Measurements from ENCODE around the gene CYP2A6.
"Not testable (repeated sequence)": the region's sequence is repeated elsewhere in the genome, so short reads cannot be mapped to it uniquely, and the experiment has no call there.

CYP2A6 gene, protein sequence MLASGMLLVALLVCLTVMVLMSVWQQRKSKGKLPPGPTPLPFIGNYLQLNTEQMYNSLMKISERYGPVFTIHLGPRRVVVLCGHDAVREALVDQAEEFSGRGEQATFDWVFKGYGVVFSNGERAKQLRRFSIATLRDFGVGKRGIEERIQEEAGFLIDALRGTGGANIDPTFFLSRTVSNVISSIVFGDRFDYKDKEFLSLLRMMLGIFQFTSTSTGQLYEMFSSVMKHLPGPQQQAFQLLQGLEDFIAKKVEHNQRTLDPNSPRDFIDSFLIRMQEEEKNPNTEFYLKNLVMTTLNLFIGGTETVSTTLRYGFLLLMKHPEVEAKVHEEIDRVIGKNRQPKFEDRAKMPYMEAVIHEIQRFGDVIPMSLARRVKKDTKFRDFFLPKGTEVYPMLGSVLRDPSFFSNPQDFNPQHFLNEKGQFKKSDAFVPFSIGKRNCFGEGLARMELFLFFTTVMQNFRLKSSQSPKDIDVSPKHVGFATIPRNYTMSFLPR

DNA sequence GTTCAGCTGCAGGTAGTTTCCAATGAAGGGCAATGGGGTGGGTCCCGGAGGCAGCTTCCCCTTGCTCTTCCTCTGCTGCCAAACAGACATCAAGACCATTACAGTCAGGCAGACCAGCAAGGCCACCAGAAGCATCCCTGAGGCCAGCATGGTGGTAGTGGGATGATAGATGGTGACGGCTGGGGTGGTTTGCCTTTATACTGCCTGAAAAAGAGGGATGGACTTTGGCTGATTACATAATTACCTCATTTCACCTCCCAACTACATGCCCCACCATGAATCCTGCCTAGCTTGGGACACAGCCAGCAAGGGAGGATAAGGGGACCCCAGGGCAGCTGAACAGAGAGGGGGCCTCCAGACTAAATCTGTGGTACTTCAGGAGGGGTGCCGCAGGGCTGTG lies at the start of gene CYP2A6:
CYP2A6 (minus strand) TSS at position 171 of the 400 bp plus-strand sequence; CDS start at position 150, 21 bp downstream.
- FAIRE-seq = not testable (repeated sequence)

DNA sequence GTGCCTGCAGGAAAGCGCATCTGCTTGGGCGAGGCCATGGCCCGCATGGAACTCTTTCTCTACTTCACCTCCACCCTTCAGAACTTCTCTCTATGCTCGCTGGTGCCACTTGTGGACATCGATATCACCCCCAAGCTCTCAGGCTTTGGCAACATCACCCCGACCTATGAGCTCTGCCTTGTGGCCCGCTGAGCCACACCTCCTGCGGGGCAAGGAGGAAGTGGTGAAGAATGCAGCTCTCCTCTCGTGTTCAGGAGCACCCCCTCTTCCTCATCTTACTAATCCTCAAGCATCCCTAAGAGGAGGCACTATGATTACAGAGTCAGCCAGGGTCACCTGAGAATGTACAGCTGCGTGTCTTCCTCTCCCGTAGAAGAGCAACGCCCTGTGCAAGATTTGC lies 49.7 kb upstream of the CYP2A6 start:
- not testable (repeated sequence) for FAIRE-seq

DNA sequence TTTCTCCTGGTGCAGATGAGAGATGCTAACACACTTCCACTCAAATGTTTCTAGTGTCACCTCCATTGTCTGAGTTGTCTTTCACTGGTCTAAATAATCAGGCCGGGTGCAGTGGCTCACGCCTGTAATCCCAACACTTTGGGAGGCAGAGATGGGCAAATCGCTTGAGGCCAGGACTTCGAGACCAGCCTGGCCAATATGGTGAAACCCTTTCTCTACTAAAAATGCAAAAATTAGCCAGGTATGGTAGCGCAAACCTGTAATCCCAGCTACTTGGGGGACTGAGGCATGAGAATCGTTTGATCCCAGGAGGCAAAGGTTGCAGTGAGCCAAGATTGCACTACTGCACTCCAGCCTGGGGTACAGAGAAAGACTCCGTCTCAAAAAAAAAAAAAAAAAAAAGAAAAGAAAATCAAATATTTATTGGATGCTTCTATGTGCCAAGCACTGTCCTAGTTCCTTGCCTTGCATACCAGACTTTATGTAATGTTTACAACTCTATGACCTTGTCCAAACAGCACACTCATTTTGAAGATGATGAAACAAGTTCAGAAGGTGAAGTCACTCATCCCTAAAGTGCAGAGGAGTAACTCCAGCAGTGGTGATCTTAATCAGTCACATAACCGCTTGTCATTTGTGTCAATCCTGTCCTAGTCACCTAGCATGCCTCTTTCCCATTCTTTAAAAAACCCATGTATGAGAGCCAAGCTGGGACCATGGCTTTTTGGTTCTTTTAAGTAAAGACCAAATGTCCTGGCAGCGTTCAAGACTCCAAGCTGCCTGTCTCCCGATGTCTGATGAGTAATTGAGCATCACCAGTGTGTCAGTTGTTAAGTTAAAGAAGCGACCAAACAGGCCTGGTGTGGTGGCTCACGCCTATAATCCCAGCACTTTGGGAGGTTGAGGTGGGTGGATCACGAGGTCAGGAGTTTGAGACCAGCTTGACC lies 46.9 kb upstream of the CYP2A6 start:
- not testable (repeated sequence) for FAIRE-seq

DNA sequence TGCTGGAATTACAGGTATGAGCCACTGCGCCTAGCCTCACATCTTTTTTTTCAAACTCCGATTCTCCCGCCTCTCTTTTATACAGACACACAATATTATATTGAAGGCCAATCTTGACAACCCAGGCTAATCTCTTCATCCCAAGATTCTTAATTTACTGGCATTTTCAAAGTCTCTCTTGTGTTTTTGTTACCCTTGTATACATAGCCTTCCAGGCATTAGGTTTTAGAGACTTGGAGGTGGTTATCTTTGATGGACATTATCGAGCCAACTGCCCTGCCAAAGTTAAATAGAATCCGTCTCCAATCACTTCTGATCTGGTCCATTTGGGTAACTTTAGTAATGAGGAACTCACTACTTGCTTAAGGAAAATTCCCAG lies 46.2 kb upstream of the CYP2A6 start:
- no peak for FAIRE-seq

DNA sequence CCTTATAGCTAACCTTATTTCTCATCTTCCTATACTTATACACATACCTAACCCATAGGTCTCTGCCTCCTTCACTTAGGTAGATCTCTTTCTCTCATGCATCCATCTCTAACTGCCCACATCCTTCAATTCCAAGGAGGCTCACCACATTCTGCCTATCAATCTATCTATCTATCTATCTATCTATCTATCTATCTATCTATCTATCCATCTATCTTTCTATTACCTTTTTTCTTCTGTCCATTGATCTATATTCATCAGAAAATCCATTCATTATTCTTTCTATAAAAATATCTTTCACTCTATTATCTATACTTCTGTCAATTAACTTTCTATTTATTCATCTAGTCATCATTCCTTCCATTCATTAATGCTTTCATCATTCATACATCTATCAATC lies 42.9 kb upstream of the CYP2A6 start:
- FAIRE-seq = no peak

DNA sequence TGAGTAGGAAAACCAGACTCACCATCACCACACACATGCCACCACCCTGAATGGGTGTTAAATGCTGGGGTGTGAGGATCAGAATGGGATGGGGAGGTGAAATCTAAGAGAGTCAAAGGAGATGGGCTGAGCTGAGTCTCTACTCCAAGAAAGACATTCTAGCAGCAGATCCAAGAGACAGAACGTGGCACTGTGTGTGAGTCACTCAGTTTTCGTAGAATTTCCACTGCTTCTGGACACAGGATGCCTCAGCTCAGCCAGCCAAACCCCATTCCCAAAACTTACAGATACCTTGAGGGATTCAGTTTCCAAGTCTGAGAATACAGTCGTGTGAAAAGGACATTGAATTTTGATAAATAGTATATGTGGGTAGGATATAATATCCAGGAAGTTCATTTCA lies 39.1 kb upstream of the CYP2A6 start:
- FAIRE-seq = no peak

DNA sequence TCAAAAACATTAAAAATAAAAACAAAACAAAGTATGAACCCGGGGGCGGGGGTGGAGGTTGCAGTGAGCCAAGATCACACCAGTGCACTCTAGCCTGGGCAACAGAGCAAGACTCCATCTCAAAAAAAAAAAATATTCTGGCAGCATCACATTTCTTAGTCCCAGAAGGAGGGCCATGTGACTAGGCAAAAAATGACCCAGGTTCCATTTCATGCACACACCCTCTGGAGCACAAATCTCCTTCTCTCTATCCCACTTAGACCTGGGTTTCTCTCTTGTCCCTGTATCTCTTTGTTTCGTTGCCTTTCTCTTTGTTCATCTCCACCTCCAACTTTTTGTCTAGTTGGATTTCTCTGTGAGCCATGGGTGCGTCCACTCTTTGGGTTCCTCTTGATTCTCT lies 37.9 kb upstream of the CYP2A6 start:
- FAIRE-seq = no peak

DNA sequence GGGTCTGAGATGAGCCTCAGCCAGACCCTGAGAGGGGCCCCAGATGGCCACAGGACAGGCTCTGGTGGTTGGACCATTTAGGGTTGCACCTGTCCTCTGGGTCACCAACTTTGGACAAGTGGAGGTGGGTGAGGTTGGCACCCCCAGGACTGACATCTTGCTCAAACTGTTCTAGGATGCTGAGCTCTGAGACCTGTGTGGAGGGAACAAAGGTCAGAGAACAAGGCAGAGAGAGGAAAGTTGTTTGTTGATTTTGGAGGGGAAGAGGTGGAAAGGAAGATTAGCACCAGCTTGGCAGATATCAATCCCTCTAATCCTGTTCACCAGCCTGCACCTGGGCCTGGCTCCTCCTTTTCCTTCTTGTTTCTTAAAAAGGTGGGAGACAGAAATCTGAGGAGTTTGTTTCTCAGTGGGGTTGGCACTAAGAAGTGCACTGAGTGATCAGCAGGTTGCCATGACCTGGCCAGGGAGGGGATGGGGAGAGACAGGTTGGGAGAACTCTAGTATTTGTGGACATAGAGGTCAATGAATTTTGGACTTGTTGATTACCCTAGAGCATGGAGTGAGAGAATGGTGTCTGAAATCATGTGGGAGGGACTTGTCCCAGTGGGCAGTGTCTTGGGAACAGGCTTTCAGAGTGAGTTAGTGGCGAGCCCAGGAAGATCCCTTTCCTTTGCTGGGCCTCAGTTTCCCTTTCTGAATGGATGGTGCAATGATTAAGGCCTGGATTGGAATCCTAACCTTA lies 34.1 kb upstream of the CYP2A6 start:
- FAIRE-seq = not testable (repeated sequence)

DNA sequence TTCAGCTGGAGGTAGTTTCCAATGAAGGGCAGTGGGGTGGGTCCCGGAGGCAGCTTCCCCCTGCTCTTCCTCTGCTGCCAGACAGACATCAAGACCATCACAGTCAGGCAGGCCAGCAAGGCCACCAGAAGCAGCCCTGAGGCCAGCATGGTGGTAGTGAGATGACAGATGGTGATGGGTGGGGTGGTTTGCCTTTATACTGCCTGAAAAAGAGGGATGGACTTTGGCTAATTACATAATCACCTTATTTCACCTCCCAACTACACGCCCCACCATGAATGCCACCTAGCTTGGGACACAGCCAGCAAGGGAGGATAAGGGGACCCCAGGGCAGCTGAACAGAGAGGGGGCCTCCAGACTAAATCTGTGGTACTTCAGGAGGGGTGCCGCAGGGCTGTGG lies 31.8 kb upstream of the CYP2A6 start, which contains the start of gene CYP2A7:
CYP2A7 (minus strand) TSS at position 170 of the 400 bp plus-strand sequence; CDS start at position 149, 21 bp downstream.
- FAIRE-seq = not testable (repeated sequence)

DNA sequence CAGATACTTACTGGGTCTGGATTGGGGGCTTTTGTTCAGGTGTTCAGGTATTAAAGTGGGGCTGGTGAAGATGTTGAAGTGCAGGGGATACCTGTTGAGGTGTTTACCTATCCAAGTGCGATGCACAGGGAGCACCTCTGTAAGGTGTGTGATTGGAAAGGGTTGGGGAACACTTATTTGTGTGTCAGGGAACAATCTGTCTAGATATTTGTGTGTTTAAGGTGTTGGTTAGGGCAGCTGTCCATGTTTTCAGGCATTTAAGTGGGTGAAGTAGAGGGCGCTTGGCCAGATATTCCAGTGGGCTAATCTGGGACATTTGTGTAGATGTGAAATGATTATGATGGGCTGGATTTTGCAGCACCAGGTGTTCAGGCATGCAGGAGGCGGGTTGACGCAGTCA lies 29.1 kb upstream of the CYP2A6 start:
- FAIRE-seq = not testable (repeated sequence)

DNA sequence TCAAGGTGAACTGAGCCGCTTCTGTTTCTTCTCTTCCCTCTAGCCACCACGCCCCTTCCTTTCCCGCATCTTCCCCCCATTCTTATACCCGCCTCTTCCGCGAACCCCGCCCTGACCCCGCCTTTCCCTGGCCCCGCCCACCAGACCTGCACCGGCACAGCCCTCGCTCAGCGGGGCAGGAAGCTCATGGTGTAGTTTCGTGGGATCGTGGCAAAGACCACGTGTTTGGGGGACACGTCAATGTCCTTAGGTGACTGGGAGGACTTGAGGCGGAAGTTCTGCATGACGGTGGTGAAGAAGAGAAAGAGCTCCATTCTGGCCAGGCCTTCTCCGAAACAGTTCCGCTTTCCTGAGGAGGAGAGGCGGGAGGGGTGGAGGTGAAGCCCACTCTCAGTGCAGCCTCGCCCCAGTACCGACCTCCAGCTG lies 25.3 kb upstream of the CYP2A6 start:
- FAIRE-seq = not testable (repeated sequence)

DNA sequence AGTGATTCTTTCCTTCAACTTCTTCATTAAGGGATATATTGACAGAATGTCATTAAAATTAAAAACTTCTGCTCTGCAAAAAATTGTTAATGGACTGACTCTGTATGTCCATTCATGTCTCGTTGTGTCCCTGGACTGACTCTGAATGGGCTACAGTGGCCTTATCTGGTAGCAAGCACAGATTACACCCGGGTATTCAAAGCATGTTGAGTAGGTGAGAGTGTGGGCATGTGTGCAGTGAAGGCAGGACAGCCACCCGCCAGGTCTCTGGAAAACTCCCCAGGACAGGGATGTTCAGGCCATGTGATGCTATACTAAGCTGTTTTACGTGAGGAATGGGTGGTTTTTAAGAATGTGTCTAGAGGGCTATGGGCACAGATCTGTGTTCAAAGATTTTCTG lies 24.6 kb upstream of the CYP2A6 start:
- FAIRE-seq = not testable (repeated sequence)

DNA sequence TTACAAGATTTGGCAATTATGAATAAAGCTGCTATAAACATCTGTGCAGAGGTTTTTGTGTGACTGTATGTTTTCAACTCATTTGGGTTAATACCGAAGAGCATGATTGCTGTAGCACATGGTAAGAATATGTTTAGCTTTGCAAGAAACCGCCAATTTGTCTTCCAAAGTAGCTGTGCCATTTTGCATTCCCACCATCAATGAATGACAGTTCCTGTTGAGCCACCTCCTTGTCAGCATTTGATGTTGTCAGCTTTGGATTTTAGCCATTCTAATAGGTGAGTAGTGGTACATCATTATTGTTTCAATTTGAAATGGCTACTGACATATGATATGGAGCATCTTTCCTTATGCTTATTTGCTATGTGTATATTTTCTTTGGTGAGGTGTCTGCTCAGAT lies 23.6 kb upstream of the CYP2A6 start:
- not testable (repeated sequence) for FAIRE-seq

DNA sequence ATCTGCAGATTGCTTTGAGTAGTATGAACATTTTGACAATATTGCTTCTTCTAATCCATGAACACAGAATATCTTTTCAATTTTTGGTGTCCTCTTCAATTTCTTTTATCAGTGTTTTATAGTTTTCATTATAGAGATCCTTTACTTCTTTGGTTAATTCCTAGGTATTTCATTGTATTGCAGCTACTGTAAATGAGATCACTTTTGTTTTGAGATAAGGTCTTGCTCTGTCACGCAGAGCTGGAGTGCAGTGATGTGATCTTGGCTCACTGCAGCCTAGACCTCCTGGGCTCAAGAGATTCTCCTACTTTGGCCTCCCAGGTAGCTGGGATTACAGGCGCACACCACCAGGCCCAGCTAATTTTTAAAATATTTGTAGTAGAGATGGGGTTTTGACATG lies 22.0 kb upstream of the CYP2A6 start:
- no peak for FAIRE-seq

DNA sequence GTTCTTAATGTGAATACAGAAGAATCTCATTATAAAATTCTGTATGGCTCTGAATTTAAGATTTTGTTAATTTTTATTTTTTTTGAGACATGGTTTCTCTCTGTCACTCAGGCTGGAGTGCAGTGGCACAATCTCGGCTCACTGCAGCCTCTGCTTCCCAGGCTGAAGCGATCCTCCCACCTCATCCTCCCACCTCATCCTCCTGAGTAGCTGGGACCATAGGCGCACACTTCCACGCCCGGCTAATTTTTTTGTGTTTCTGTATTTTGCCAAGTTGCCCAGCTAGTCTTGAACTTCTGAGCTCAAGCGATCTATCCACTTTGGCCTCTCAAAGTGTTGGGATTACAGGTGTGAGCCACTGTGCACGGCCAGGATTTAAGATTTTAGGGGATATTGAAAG lies 17.5 kb upstream of the CYP2A6 start:
- no peak for FAIRE-seq

DNA sequence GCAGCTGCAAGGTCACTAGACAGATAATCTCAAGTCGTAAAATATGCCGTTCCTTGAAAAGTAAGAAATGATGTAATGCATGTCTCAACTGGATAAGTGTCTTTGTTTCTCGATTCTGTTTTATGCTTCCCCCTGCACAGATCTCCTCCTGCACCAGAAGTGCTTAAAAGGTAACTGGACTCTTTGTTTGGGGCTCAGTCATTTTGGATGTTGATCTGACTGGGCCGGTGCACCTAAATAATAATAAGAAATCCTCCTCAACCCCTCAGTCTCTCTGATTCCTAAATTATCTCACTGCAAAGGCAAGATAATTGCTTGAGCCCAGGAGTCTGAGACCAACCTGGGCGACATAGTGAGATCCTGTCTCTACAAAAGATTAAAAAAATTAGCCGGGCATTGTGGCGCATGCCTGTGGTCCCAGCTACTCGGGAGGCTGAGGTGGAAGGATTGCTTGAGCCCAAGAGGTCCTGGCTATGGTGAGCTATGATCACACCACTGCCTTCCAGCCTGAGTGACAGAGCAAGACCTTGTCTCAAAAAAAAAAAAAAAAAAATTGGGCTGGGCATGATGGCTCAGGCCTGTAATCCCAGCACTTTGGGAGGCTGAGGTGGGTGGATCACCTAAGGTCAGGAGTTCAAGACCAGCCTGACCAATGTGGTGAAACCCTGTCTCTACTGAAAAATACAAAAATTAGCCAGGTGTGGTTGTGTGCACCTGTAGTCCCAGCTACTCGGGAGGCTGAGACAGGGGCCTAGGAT lies 14.7 kb upstream of the CYP2A6 start:
- not testable (repeated sequence) for FAIRE-seq

DNA sequence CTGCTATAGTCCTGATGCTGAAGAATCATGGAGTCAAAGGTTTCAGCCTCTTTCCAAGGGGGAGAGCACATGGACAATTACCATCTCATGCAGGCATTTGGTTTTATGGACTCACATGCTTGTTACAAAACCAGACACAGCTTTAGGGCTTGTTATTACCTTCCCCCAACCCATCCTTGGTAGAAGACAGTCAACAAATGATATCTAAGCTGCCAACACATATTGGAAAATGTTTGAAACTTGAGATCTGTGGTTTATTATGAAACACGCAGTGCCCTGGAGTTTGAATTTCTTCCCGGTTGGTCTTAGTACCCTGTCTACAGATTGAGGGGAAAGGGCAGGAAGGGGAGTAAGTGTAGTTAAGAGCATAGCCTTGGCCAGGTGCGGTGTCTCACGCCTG lies 12.5 kb upstream of the CYP2A6 start:
- FAIRE-seq = no peak

DNA sequence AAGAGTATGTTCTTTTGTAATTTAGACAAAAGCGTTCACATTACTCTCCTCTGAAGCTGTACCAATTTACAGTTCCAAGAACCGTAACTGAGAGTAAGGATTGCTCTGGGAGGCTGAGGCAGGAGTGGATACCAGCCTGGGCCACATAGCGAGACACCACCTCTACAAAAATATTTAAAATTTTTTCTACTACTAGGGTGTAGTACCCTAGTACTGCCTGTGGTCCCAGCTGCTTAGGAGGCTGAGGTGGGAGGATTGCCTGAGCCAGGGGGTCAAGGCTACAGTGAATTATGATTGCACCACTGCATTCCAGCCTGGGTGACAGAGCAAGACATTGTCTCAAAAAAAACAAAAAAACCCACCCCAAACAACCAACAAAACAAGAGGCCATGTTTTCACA lies 12.1 kb upstream of the CYP2A6 start:
- FAIRE-seq = no peak

DNA sequence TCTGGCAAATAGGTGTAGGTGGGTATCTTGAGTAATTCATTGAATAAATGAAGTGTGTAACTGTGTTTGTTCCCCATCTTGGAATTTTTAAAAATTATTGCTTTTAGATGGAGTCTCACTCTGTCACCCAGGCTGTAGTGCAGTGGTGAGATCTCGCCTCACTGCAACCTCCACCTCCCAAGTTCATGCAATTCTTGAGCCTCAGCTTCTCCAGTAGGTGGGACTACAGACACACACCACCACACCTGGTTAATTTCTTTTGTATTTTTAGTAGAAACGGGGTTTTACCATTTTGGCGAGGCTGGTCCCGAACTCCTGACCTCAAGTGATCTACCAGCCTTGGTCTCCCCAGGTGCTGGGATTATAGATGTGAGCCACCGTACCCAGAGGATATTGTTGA lies 7.9 kb upstream of the CYP2A6 start:
- FAIRE-seq = no peak

DNA sequence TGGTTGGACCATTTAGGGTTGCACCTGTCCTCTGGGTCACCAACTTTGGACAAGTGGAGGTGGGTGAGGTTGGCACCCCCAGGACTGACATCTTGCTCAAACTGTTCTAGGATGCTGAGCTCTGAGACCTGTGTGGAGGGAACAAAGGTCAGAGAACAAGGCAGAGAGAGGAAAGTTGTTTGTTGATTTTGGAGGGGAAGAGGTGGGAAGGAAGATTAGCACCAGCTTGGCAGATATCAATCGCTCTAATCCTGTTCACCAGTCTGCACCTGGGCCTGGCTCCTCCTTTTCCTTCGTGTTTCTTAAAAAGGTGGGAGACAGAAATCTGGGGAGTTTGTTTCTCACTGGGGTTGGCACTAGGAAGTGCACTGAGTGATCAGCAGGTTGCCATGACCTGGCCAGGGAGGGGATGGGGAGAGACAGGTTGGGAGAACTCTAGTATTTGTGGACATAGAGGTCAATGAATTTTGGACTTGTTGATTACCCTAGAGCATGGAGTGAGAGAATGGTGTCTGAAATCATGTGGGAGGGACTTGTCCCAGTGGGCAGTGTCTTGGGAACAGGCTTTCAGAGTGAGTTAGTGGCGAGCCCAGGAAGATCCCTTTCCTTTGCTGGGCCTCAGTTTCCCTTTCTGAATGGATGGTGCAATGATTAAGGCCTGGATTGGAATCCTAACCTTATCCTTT lies 2.4 kb upstream of the CYP2A6 start:
- not testable (repeated sequence) for FAIRE-seq

DNA sequence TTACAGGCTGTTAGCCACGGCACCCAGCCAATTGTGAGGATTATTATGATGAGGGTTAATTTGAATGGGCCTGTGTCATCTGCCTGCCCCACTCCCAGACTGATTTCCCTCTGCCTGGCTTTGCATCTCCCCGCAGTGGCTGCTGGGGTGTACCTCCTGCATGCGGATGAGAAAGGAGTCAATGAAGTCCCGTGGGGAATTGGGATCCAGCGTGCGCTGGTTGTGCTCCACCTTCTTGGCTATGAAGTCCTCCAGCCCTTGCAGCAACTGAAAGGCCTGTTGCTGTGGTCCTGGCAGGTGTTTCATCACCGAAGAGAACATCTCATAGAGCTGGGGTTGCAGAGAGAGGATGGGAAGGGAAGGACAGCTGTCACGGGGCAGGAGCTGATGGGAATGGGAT lies 3.5 kb downstream of the CYP2A6 start:
- FAIRE-seq = not testable (repeated sequence)
